K562 (cell line): ENCODE data around the gene RNF167. TPM values are rescaled to one million over a fixed set of nuclear protein-coding genes. Genes with fewer than 3 reads are reported as not detected.

Experiments
- ATF7 ChIP-seq: fragments of 450-650 bp; IDR thresholded peaks from 2 replicates; pipeline ENCODE4 v1.7.1; 2014; ENCODE audit warnings: mild to moderate bottlenecking, moderate library complexity
- C11orf30 ChIP-seq: fragments of 450-650 bp; IDR thresholded peaks from 2 replicates; pipeline ENCODE4 v1.6.1; 2016; ENCODE audit warnings: low read depth, mild to moderate bottlenecking
- CBX3 ChIP-seq, 2 experiments: IDR thresholded peaks; 1 replicate in 1 of 2; 2 replicates in 1 of 2; pipeline ENCODE4 v1.6.1; 2012; ENCODE audit warnings: inconsistent platforms in 2 of 2, low read length in 2 of 2, borderline replicate concordance in 1 of 2, control low read depth in 1 of 2
- CCNT2 ChIP-seq: IDR thresholded peaks from 2 replicates; pipeline ENCODE4 v1.6.1; 2011; ENCODE audit warnings: borderline replicate concordance, low read depth, mild to moderate bottlenecking, moderate library complexity, mixed read lengths, low read length; ENCODE audit not compliant: insufficient read length; ENCODE audit errors: extremely low read depth
- CTBP1 ChIP-seq: fragments of 450-650 bp; IDR thresholded peaks from 2 replicates; pipeline ENCODE4 v1.6.1; 2016; ENCODE audit warnings: borderline replicate concordance
- EGR1 ChIP-seq: fragments of 450-650 bp; conservative IDR thresholded peaks from 2 replicates; pipeline ENCODE4 v1.6.1; 2017; ENCODE audit warnings: mild to moderate bottlenecking
- HMGN3 ChIP-seq: IDR thresholded peaks from 2 replicates; pipeline ENCODE4 v1.6.1; 2011; ENCODE audit warnings: borderline replicate concordance, low read depth, mild to moderate bottlenecking, mixed read lengths, low read length; ENCODE audit not compliant: insufficient read length; ENCODE audit errors: extremely low read depth
- NCOA2 ChIP-seq, 2 experiments: fragments of 450-650 bp; IDR thresholded peaks; 2 replicates each; pipeline ENCODE4 v1.6.1; 2018; ENCODE audit warnings: mild to moderate bottlenecking in 2 of 2, moderate library complexity in 1 of 2; ENCODE audit not compliant: partially characterized antibody in 2 of 2
- NFIC ChIP-seq: fragments of 450-650 bp; IDR thresholded peaks from 2 replicates; pipeline ENCODE4 v1.6.1; 2017; ENCODE audit warnings: mild to moderate bottlenecking, inconsistent platforms
- POLR2G ChIP-seq: fragments of 200-400 bp; formaldehyde crosslinking; IDR thresholded peaks from 2 replicates; pipeline ENCODE4 v1.6.1; 2017; ENCODE audit warnings: low read depth, mild to moderate bottlenecking, antibody characterized with exemption, low read length, moderate library complexity
- TEAD1 ChIP-seq, 2 experiments: fragments of 450-650 bp in 1 of 2; sonication (generic) in 1 of 2; formaldehyde crosslinking; IDR thresholded peaks; 2 replicates each; pipeline versions ENCODE4 v1.4.0 to v1.8.0; 2020 to 2022; ENCODE audit warnings: mild to moderate bottlenecking in 2 of 2, missing genetic modification reagents in 1 of 2
- XRCC4 ChIP-seq: IDR thresholded peaks from one replicate; pipeline ENCODE4 v1.6.1; 2011; ENCODE audit not compliant: insufficient read depth, insufficient read length; ENCODE audit errors: extremely low read depth
- ZNF174 ChIP-seq: fragments of 250-450 bp; sonication (Bioruptor Pico); IDR thresholded peaks from 2 replicates; pipeline ENCODE4 v1.4.0; 2020; ENCODE audit warnings: mild to moderate bottlenecking
- ZNF395 ChIP-seq: fragments of 200-800 bp; sonication (Bioruptor generic); IDR thresholded peaks from 2 replicates; pipeline ENCODE4 v1.6.1; 2017; ENCODE audit warnings: missing genetic modification characterization, missing compliant biosample characterization
- ZNF77 ChIP-seq: fragments of 250-450 bp; sonication (Bioruptor Pico); IDR thresholded peaks from 2 replicates; pipeline ENCODE4 v1.5.0; 2020
- polyA plus RNA-seq, 8 experiments: library from polyadenylated mRNA; depleted of rRNA in 4 of 8; stranded (reverse) in 5 of 8; unstranded in 3 of 8; fragments of >200 nt; fragmentation: Nextera tagmentation in 2 of 8; fragmentation: Illumina TruSeq in 1 of 8; extraction: Ambion mirVana in 2 of 8; extraction: Trizol in 1 of 8; gene quantifications; 2 replicates each; pipeline versions ENCODE4 v1.2.1 to v1.2.3, GENCODE V29; 2011 to 2014; ENCODE audit warnings: inconsistent platforms in 1 of 8, missing spikeins in 1 of 8
- total RNA-seq, 7 experiments: library from RNA; depleted of rRNA in 6 of 7; stranded (reverse); fragments of >200 nt in 6 of 7; fragmentation: Illumina TruSeq in 2 of 7; extraction: Trizol in 2 of 7; gene quantifications; 2 replicates each; pipeline versions ENCODE4 v1.2.1 to v1.2.3, GENCODE V29; 2011 to 2021; ENCODE audit warnings: low replicate concordance in 1 of 7
- TF ChIP-seq, protein P1 (sequence below): fragments of 450-650 bp; formaldehyde crosslinking; IDR thresholded peaks from 2 replicates; pipeline ENCODE4 v1.4.0; 2020; ENCODE audit warnings: mild to moderate bottlenecking, moderate library complexity
- TF ChIP-seq, protein P2 (sequence below): fragments of 250-450 bp; sonication (Bioruptor Pico); IDR thresholded peaks from 2 replicates; pipeline ENCODE4 v1.8.0; 2022; ENCODE audit warnings: inconsistent platforms
- TF ChIP-seq, protein P3 (sequence below): sonication (generic); formaldehyde crosslinking; IDR thresholded peaks from 2 replicates; pipeline ENCODE4 v1.8.0; 2022; ENCODE audit warnings: missing genetic modification reagents, mild to moderate bottlenecking, moderate library complexity, borderline replicate concordance

Gene RNF167
- total and polyA plus RNA-seq, 9 of the 15 experiments (the other 6 are each of a cell fraction or from before 2014, with no cell fraction given): 16.5 to 143 (median 45.5) TPM

DNA sequence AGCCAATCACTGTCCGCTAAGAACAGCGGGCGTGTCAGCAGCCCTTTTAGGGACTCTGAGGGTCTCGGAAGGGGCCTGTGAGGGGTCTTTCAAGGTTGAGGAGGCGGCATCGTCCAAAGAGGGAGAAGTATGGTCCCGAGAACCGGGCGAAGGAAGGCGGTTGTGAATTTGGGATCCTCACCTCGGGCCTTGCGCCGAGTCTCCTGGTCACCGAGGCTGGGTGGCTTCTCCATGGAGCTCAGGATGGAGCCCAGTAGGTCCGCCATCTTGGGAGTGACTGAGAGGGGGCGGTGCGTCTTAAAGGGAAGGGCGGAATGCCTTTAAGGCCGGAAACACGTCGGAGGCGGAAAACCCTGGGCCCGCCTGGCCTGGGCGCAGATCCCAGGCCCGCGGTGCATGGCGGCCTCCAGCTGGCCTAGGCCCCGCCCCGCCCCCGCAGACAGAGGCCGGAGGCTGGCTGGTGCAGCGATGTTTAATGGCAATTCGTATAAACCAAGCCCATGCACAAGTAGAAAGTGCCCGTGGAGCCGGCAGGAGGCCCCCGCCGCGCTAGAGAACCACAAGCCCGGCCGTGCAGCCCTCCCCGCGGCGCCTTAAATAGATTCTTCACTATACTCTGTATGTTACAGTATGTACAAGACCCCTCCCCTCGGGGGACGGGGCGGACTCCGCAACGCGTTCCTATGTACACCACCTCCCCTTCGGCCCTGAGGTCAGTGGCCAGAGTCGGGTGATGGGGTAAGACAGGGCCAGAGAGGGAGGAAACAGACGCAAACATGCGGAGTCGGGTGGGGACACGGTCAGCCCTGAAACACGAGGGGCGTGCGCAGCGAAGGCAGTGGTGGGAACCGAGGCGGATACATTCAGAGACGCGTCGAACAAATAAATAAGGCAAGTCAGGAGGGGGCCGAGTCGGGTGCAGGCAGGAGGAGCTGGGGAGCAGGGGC lies 27.7 kb downstream of the RNF167 start, which contains the start of gene SPAG7 (continued):
- TF ChIP-seq CBX3 (IDR thresholded peaks at IDR 0.05; ENCODE audit: borderline replicate concordance in 1 of 2, low read length in 2 of 2) (0 out of 3 replicates have a peak, but pooled peaks of 1 of the 2 experiments have one; percentile 17), XRCC4 (no peak), CCNT2 (peak; percentile 84), ZNF395 (CRISPR knock-in tag) (peak; percentile 47; the same call in 1 of the 2 replicates), POLR2G (peak; percentile 83), NCOA2 (IDR thresholded peaks at IDR 0.05; ENCODE audit: partially characterized antibody in 2 of 2) (no peak), CTBP1 (peak; percentile 31; the same call in 1 of the 2 replicates), EGR1 (peak; percentile 92), ATF7 (0 out of 2 replicates have a peak, but pooled peaks have one; percentile 62), ZNF174 (no peak), C11orf30 (peak; percentile 56; the same call in 1 of the 2 replicates), ZNF77 (CRISPR knock-in tag) (no peak), TEAD1 (CRISPR knock-in tag; IDR thresholded peaks at IDR 0.05) (no peak), NFIC (peak; percentile 27; the same call in 1 of the 2 replicates), HMGN3 (peak; percentile 92)
- TF ChIP-seq, protein P1, sequence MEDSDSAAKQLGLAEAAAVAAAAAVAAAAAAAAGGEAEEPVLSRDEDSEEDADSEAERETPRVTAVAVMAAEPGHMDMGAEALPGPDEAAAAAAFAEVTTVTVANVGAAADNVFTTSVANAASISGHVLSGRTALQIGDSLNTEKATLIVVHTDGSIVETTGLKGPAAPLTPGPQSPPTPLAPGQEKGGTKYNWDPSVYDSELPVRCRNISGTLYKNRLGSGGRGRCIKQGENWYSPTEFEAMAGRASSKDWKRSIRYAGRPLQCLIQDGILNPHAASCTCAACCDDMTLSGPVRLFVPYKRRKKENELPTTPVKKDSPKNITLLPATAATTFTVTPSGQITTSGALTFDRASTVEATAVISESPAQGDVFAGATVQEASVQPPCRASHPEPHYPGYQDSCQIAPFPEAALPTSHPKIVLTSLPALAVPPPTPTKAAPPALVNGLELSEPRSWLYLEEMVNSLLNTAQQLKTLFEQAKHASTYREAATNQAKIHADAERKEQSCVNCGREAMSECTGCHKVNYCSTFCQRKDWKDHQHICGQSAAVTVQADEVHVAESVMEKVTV (CRISPR knock-in tag): 0 out of 2 replicates have a peak, but pooled peaks have one; percentile 16
- TF ChIP-seq, protein P2, sequence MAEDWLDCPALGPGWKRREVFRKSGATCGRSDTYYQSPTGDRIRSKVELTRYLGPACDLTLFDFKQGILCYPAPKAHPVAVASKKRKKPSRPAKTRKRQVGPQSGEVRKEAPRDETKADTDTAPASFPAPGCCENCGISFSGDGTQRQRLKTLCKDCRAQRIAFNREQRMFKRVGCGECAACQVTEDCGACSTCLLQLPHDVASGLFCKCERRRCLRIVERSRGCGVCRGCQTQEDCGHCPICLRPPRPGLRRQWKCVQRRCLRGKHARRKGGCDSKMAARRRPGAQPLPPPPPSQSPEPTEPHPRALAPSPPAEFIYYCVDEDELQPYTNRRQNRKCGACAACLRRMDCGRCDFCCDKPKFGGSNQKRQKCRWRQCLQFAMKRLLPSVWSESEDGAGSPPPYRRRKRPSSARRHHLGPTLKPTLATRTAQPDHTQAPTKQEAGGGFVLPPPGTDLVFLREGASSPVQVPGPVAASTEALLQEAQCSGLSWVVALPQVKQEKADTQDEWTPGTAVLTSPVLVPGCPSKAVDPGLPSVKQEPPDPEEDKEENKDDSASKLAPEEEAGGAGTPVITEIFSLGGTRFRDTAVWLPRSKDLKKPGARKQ (CRISPR knock-in tag): 0 out of 2 replicates have a peak, but pooled peaks have one; percentile 45
- TF ChIP-seq, protein P3, sequence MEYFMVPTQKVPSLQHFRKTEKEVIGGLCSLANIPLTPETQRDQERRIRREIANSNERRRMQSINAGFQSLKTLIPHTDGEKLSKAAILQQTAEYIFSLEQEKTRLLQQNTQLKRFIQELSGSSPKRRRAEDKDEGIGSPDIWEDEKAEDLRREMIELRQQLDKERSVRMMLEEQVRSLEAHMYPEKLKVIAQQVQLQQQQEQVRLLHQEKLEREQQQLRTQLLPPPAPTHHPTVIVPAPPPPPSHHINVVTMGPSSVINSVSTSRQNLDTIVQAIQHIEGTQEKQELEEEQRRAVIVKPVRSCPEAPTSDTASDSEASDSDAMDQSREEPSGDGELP: peak; percentile 99
